ENCODE results near the gene ARMC2.

DNA sequence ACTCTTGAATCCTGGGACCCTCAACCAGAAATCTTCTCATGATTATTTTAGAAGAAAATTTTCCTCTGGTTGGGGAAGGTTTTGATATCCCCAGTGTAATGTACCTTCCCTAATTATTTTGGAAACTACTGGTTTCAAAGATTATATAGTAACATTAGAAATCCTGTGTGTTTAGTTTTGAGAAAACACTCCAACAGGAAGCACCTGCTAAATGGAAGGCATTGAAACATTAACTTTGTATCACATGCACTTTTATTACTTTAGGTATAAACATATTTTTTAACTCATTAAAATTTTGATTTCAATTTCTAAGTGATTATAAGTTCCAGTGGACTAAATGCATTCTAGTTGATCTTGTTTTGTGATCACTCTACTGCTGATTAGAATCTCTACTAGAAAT, 137.1 kb downstream of the ARMC2 start:
- no peak for TF ChIP-seq EZH2 (IDR thresholded peaks at IDR 0.05; ENCODE audit: low read length, unreplicated experiment)
- TF ChIP-seq, protein P1, sequence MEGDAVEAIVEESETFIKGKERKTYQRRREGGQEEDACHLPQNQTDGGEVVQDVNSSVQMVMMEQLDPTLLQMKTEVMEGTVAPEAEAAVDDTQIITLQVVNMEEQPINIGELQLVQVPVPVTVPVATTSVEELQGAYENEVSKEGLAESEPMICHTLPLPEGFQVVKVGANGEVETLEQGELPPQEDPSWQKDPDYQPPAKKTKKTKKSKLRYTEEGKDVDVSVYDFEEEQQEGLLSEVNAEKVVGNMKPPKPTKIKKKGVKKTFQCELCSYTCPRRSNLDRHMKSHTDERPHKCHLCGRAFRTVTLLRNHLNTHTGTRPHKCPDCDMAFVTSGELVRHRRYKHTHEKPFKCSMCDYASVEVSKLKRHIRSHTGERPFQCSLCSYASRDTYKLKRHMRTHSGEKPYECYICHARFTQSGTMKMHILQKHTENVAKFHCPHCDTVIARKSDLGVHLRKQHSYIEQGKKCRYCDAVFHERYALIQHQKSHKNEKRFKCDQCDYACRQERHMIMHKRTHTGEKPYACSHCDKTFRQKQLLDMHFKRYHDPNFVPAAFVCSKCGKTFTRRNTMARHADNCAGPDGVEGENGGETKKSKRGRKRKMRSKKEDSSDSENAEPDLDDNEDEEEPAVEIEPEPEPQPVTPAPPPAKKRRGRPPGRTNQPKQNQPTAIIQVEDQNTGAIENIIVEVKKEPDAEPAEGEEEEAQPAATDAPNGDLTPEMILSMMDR (conservative IDR thresholded peaks at IDR 0.05; ENCODE audit: low read depth, low read length): no peak
